Measurements from ENCODE around the gene SERPINI1. TPM values are rescaled to one million over a fixed set of nuclear protein-coding genes. Genes with fewer than 3 reads are reported as not detected.

SERPINI1 gene
- total RNA-seq, 1 experiment from 2014 or later = 6.4 TPM

GRCh38 chr3:167844528-167844927, 109.0 kb downstream of the SERPINI1 start (continued):
- TF ChIP-seq MAX (CRISPR knock-in tag; IDR thresholded peaks at IDR 0.05) = no peak
- no peak for TF ChIP-seq IRF2 (CRISPR knock-in tag; IDR thresholded peaks at IDR 0.05; ENCODE audit: borderline replicate concordance, low read depth)
- no peak for TF ChIP-seq E2F5 (CRISPR knock-in tag; IDR thresholded peaks at IDR 0.05)
- TF ChIP-seq FOXK1 (CRISPR knock-in tag; IDR thresholded peaks at IDR 0.05) = no peak
- TF ChIP-seq USF2 (CRISPR knock-in tag; IDR thresholded peaks at IDR 0.05) = no peak

GRCh38 chr3:167851171-167851570, 115.7 kb downstream of the SERPINI1 start:
- ATAC-seq (no peak), DNase-seq (ENCODE audit: low spot score) (no peak)
- CTCF ChIA-PET = no interaction called here
- no peak for TF ChIP-seq TCF7 (CRISPR knock-in tag; IDR thresholded peaks at IDR 0.05; ENCODE audit: low read depth)
- Mint-ChIP-seq H3K27ac (no peak overlapping the region), H3K36me3 (no peaks in the 10 kb centered on the region), H3K4me1 (peaks cover 5% of the 10 kb centered on the region), H3K27me3 (ENCODE audit: low read depth) (no peaks in the 10 kb centered on the region), H3K4me3 (no peak overlapping the region), H3K9me3 (peaks cover 8% of the 10 kb centered on the region)
- POLR2A ChIA-PET = interaction anchor here (0.6 kb wide), 1 partner anchor 551 kb away, joined by 4 read pairs; no protein-coding TSS in a partner anchor

- no peaks in the 10 kb centered on the region for H3K36me3 Mint-ChIP-seq
- ATAC-seq (no peak), DNase-seq (ENCODE audit: low spot score) (no peak)
- H3K4me1 Mint-ChIP-seq = peaks cover 5% of the 10 kb centered on the region
- no peak overlapping the region for H3K4me3 Mint-ChIP-seq
- H3K9me3 Mint-ChIP-seq = peaks cover 8% of the 10 kb centered on the region
- TF ChIP-seq TCF7 (CRISPR knock-in tag; IDR thresholded peaks at IDR 0.05; ENCODE audit: low read depth) = no peak
- no peak for TF ChIP-seq OVOL2 (CRISPR knock-in tag; IDR thresholded peaks at IDR 0.05; ENCODE audit: borderline replicate concordance)
- TF ChIP-seq ATF1 (CRISPR knock-in tag; IDR thresholded peaks at IDR 0.05) = no peak
- TF ChIP-seq FOXJ3 (CRISPR knock-in tag; IDR thresholded peaks at IDR 0.05; ENCODE audit: borderline replicate concordance) = no peak
- no peak for TF ChIP-seq SOX15 (CRISPR knock-in tag; IDR thresholded peaks at IDR 0.05)
- no peak for TF ChIP-seq RELA (CRISPR knock-in tag; IDR thresholded peaks at IDR 0.05; ENCODE audit: borderline replicate concordance)
- TF ChIP-seq ZSCAN18 (CRISPR knock-in tag; IDR thresholded peaks at IDR 0.05) = no peak
- no peak for TF ChIP-seq NFYB (CRISPR knock-in tag; conservative IDR thresholded peaks at IDR 0.05; ENCODE audit: low read depth)
- TF ChIP-seq TP53 (CRISPR knock-in tag; IDR thresholded peaks at IDR 0.05) = no peak
- TF ChIP-seq TEAD4 (CRISPR knock-in tag; IDR thresholded peaks at IDR 0.05) = no peak
- no peak for TF ChIP-seq ZBTB43 (CRISPR knock-in tag; IDR thresholded peaks at IDR 0.05)
- no peak for TF ChIP-seq ZNF263 (CRISPR knock-in tag; IDR thresholded peaks at IDR 0.05; ENCODE audit: low read depth)
- TF ChIP-seq ARID4B (CRISPR knock-in tag; IDR thresholded peaks at IDR 0.05; ENCODE audit: borderline replicate concordance) = no peak
- no peak for TF ChIP-seq ZNF416 (CRISPR knock-in tag; IDR thresholded peaks at IDR 0.05)
- TF ChIP-seq ZNF423 (CRISPR knock-in tag; IDR thresholded peaks at IDR 0.05) = no peak
- no peak for TF ChIP-seq GRHL2 (CRISPR knock-in tag; IDR thresholded peaks at IDR 0.05; ENCODE audit: insufficient replicate concordance, severe bottlenecking)
- POLR2A ChIA-PET = interaction anchor here (0.6 kb wide), 1 partner anchor 551 kb away, joined by 4 read pairs; no protein-coding TSS in a partner anchor
- CTCF ChIA-PET = no interaction called here
- no peak overlapping the region for H3K27ac Mint-ChIP-seq
- H3K27me3 Mint-ChIP-seq (ENCODE audit: low read depth) = no peaks in the 10 kb centered on the region
Measured at GRCh38 chr3:167851749-167852148, 116.2 kb downstream of the SERPINI1 start.
